Epithelial cell of proximal tubule (primary cell): ENCODE results near the gene CYB5B. TPM values are rescaled to one million over a fixed set of nuclear protein-coding genes. Genes with fewer than 3 reads are reported as not detected.

Experiments
- DNase-seq: peaks from one replicate; pipeline ENCODE4 v3.0.0-alpha.2; 2011; ENCODE audit warnings: low read depth
- H3K4me3 ChIP-seq: 2 replicates; pipeline ENCODE4 v1.5.1; 2011; ENCODE audit warnings: low read depth, mild to moderate bottlenecking, low read length
- total RNA-seq: library from RNA; depleted of rRNA; stranded (reverse); fragments of >200 nt; gene quantifications from 2 replicates; pipeline ENCODE4 v1.2.3, GENCODE V29; 2015
- TF ChIP-seq, protein P1 (sequence below): conservative IDR thresholded peaks from 2 replicates; pipeline ENCODE4 v1.5.1; 2012; ENCODE audit warnings: low read depth, mild to moderate bottlenecking, low read length

The CYB5B gene
- total RNA-seq, 1 donor from 2014 or later, result 54.0 TPM

DNA sequence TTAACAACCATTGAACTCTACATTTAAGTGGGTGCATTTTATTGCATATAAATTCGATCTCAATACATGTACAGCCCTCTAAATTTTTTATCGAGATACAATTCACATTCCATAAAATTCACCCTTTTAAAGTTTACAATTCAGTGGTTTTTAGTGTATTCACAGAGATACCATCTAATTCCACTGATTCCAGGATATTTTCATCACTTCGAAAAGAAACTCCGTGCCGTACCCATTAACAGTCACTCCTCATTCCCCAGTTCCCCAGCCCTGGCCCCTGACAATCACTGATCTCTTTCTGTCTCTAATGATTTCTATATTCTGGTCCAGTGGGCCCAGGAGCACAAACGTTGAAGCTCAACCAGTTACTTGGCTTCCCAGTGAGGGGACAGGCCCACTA, 61.4 kb downstream of the CYB5B start:
- no peak for DNase-seq
- TF ChIP-seq, protein P1, sequence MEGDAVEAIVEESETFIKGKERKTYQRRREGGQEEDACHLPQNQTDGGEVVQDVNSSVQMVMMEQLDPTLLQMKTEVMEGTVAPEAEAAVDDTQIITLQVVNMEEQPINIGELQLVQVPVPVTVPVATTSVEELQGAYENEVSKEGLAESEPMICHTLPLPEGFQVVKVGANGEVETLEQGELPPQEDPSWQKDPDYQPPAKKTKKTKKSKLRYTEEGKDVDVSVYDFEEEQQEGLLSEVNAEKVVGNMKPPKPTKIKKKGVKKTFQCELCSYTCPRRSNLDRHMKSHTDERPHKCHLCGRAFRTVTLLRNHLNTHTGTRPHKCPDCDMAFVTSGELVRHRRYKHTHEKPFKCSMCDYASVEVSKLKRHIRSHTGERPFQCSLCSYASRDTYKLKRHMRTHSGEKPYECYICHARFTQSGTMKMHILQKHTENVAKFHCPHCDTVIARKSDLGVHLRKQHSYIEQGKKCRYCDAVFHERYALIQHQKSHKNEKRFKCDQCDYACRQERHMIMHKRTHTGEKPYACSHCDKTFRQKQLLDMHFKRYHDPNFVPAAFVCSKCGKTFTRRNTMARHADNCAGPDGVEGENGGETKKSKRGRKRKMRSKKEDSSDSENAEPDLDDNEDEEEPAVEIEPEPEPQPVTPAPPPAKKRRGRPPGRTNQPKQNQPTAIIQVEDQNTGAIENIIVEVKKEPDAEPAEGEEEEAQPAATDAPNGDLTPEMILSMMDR, result no peak
- no peak overlapping the region for H3K4me3 ChIP-seq

DNA sequence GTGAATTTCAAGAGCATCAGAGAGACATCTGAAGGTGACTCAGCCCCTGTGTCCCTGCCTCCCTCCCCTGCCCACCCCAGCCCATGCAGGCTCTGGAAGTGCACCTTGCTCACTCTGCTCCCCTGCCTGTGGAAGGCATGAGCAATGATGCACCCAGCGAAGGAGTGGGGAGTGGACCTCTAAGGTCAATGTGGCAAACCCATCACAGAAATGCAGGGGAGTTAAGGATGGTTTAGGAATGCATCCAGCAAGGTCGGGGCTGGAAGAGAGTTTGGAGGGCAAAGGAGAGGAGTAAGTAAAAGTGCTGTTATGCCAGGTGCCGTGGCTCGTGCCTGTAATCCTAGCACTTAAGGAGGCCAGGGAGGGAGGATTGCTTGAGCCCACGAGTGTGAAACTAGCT, 61.9 kb downstream of the CYB5B start:
- no peak overlapping the region for H3K4me3 ChIP-seq
- TF ChIP-seq, protein P1, result no peak
- no peak for DNase-seq

DNA sequence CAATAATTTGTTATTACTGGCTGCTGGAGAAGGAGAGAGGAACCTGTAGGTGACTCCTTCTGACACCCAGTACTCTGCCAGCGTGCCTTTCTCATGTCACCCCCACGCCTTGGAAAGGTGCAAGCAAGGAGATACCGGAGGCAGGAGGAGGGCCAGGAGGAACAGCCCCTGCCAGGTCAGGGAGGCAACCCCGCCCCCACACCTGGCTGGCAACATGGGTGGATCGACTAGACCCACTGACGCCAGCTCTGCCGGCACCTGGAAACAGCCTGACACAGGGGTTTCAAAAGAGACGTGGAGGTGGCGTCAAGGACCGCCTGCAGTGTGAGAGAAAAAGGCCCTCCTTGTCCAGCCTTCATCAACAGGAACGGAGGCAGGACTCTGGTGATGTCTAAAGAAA, 62.3 kb downstream of the CYB5B start:
- no peak overlapping the region for H3K4me3 ChIP-seq
- TF ChIP-seq, protein P1, result no peak
- no peak for DNase-seq

DNA sequence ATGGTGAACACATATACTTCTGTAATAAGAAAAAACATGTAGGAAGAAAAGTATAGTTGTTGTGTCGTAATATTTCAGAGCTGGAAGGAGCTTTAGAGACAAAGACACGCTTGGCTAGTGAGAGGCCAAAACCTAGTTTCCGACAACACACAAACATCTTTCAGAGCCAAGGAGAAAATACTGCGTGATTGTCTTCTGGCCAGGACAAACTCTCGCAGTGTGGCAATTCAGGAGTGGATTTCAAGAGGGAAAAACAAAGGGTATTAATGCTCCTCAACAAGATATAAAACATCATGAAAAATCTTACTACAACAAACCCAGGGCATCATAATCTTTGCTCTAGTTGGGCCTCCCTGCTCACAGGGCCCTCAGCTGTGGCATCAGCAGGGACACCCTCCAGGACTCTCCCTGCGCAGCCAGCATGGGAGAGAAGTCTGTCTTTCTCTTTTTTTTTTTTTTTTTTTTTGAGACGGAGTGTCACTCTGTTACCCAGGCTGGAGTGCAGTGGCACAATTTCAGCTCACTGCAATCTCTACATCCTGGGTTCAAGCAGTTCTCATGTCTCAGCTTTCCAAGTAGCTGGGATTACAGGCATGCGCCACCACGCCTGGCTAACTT, 66.4 kb downstream of the CYB5B start:
- no peak for DNase-seq
- no peak overlapping the region for H3K4me3 ChIP-seq
- TF ChIP-seq, protein P1, result no peak

DNA sequence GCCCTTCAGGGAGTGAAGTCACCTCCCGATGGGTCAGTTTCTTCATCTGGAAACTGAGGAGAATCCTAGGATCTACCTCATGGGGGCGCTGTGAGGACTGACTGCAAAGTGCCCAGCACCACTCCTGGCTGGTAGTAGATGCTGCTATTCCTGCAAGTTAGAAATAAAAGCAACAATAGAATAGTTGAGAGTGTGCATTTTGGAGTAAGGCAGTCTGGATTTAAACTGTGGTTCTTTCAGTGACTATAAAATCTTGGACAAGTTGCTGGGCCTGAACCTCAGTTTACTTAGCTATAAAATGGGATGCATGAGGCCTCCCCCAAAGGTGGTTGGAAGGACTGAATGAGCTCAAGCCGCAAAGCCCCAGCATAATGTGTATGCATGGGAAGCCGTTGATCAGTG, 70.6 kb downstream of the CYB5B start:
- DNase-seq, result no peak
- no peak overlapping the region for H3K4me3 ChIP-seq
- TF ChIP-seq, protein P1, result peak; percentile 68

DNA sequence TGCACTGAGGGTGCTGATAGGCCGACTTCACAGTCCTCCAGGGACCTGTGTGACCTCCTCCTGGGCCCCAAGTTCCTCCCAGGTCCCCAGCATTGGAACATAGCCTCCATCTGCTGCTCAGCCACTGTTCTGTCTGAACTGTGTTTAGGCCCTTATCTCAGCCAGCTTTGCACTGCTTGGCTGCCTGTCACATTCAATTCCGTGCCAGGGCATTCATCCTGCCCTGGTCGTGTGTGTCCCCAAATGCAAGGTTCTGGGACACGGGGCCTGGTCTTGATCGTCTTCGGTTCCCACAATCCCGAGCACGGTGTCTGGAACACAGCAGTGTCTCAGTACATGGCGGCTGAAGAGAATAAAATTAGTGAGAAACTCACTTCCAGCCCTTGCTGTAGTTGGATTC, 71.4 kb downstream of the CYB5B start:
- no peak for DNase-seq
- TF ChIP-seq, protein P1, result no peak
- H3K4me3 ChIP-seq, result no peak overlapping the region

DNA sequence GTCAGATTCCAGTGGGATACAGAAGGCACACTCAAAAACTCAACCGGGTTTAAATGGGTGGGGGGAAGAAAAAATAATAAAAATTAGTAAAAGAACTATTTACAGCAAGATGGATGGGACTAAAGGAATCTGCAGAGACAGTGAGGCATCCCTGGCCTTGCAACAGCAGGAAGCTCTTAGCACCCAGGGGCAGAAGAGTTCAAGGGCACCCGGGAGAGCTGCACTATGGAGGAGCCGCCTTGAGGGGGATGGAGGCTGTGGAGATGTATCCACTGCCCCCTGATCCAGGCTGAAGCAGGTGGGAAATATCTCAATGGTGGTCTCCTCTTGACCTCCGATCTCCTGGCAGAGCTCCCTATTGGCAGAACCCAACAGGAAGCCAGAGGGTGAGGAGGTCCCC, 72.0 kb downstream of the CYB5B start:
- TF ChIP-seq, protein P1, result no peak
- no peak overlapping the region for H3K4me3 ChIP-seq
- DNase-seq, result no peak
